GM21528 (cell line): Measurements from ENCODE around the gene PAQR7.
"Not testable (repeated sequence)": the region's sequence is repeated elsewhere in the genome, so short reads cannot be mapped to it uniquely, and the experiment has no call there.

Experiments
- ATAC-seq: cut with Tn5 transposase; IDR thresholded peaks from one replicate; pipeline ENCODE4 v1.9.1; 2021; ENCODE audit warnings: mild to moderate bottlenecking, moderate library complexity; ENCODE audit not compliant: unreplicated experiment, low FRiP score

PAQR7 gene

GRCh38 chr1:25858494-25858893, 17.0 kb downstream of the PAQR7 start:
- ATAC-seq, result no peak

GRCh38 chr1:25856856-25857255, 18.7 kb downstream of the PAQR7 start:
- no peak for ATAC-seq

DNA sequence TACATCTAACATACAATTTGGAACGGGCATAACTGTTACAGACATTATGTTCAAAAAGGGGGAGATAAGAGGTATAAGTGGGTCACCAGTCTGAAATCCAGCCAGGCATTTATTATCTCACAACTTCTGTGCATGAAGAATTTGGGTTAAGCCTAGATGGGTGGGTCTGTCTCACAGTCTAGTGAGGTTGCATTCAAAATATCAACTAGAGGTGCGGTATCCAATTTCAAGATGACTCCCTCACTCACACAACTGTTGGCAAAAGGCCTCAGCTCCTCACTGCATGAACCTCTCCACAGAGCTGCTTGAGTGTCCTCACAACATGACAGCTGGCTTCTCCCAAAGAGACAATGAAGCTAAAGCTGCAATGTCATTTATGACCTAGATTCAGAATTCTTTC, 21.0 kb downstream of the PAQR7 start:
- ATAC-seq, result no peak

DNA sequence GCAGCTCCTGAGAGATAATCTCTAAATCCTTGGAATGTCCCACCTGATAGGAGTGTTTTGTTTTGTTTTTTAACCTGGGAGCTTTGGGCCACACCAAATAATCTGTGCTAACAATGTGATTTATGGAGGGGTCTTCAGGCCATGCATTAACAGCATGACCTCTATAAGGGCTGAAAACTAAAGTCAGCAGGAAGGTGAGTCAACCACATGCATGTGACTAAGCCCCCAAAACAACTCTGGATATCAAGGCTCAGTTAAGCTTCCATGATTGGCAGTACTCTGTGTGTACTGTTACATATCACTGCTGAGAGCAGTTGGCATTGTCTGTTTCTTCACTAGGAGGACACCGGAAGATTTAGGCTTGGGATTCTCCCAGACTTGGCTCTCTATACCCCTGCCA, 27.0 kb downstream of the PAQR7 start:
- ATAC-seq, result no peak

DNA sequence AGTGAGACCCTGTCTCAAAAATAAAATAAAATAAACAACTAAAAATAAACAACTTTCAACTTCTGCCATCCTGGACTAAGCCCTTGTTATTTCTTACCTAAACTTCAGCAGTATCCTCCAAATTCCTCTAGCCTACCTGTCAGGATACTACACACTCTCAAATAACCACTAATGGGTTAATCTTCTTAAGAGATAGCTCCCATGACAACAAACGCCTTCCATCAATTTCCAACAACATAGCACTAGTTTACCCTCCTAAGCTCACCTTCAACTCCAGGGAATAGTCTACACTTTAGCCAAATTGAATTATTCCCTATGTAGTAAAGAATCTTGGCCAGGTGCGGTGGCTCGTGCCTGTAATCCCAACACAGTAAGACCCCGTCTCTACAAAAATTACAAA, 27.6 kb downstream of the PAQR7 start:
- ATAC-seq, result no peak

GRCh38 chr1:25845664-25846063, 29.8 kb downstream of the PAQR7 start:
- ATAC-seq, result no peak

- no peak for ATAC-seq
These were observed 30.8 kb downstream of the PAQR7 start for GRCh38 chr1:25844536-25845337.

DNA sequence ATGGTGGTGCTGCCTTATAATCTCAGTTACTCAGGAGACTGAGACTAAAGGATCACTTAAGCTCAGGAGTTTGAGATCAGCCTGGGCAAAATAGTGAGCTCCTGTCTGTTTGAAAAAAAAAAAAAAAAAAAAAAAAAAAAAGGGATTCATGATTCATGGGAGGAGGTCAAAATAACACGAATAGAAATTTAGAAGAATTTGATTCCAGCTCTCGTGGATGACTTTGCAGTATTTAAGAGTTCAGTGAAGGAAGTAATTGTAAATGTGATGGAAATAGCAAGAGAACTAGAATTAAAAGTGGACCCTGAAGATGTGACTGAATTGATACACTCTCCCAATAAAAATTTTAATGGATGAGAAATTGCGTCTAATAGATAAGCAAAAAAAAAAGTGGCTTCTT, 32.0 kb downstream of the PAQR7 start:
- ATAC-seq, result no peak

DNA sequence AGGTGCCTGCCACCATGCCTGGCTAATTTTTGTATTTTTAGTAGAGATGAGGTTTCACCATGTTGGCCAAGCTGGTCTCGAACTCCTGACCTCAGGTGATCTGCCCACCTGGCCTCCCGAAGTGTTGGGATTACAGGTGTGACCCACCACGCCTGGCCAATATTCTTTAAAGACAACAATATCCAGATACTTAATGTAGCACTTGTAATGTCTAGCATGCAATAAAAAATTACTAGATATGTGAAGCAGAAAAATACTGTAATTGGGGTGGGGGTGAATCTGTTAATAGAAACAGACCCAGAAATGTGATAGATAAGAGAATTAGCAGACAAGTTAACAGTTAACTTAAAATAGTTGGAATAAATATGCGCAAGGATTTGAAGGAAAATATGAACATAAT, 35.7 kb downstream of the PAQR7 start:
- ATAC-seq, result not testable (repeated sequence)

- ATAC-seq, result no peak
These were observed 38.1 kb downstream of the PAQR7 start for GRCh38 chr1:25837262-25837875.

- no peak for ATAC-seq
These were observed 38.8 kb downstream of the PAQR7 start for GRCh38 chr1:25836695-25837094.

- ATAC-seq, result no peak
These were observed 40.6 kb downstream of the PAQR7 start for GRCh38 chr1:25834894-25835293.

DNA sequence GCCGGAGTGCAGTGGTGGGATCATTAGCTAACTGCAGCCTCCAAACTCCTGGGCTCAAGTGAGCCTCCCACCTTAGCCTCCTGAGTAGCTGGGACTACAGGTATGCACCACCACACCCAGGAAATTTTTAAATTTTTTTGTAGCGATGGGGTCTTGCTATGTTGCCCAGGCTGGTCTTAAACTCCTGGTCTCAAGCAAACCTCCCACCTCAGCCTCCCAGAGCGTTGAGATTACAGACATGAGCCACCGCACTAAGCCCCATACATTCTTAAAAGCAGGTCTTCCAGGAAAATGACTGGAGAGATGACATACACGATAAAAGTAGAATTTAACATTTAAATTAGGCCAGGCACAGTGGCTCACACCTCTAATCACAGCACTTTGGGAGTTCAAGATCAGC, 42.4 kb downstream of the PAQR7 start:
- no peak for ATAC-seq

GRCh38 chr1:25832336-25833037, 43.0 kb downstream of the PAQR7 start:
- no peak for ATAC-seq

DNA sequence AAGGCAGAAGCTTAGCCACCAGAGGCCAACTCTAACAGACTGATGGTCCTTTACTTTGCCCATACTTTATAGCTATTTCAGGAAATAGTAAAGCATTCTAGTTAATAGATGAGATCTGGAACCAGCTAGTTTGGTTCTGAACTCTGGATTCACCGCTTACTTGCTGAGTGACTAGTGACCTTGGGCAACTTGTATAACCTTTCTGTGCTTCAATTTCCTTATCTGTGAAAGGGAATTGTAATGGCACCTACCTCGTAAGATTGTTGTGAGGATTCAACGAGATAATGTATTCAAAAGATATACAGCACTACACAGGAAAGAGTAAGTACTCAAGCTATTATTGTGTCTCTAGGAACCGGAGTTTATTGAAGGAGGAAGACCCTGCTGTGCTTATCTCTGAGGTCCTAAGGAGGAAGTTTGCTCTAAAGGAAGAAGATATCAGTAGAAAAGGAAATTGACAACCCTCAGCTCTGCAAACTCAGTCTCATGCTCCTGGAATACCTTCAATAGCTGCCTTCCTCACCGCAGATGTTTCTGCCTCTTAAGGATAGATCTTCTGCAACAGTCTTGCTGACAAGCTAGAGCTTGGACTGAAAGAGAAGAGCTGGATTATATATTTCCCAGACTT, 43.8 kb downstream of the PAQR7 start:
- ATAC-seq, result no peak

DNA sequence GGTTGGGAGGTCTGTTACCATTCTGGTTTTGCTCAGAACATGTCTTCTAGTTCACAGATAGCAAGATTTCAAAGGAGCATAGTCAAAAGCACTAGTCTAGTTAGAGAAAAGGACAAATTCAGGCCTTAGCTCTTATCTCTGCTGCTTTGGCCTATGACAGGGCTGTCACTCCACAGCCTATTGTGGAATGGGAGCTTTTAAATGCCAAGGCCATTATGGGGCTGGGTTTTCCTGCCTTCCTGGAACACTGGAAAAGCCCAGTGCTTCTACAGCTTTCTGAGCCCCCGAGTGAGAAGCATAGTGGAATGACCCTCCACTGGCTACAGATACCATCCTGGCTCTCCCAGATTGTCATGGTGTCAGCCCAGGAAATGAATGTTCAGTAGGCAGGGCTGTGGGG, 46.5 kb downstream of the PAQR7 start:
- ATAC-seq, result no peak

- no peak for ATAC-seq
These were observed 47.0 kb downstream of the PAQR7 start for GRCh38 chr1:25828491-25828890.

DNA sequence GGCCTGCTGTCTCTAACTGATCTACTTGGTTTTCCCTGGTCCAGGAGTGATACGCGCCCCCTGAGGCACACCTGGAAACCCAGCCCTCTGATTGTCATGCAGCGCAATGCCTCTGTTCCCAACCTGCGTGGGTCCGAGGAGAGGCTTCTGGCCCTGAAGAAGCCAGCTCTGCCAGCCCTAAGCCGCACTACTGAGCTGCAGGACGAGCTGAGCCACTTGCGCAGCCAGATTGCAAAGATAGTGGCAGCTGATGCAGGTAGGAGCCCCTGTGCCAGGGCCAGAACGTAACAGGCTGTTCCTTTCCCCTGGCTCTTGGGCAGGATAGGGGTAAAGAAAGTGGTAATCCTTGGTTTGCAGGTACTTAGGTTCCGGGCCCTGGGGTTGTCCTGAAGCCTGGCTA, 48.9 kb downstream of the PAQR7 start:
- ATAC-seq, result no peak

- no peak for ATAC-seq
These were observed 49.9 kb downstream of the PAQR7 start for GRCh38 chr1:25825605-25826004.

GRCh38 chr1:25821630-25822091, 53.8 kb downstream of the PAQR7 start:
- ATAC-seq, result no peak

DNA sequence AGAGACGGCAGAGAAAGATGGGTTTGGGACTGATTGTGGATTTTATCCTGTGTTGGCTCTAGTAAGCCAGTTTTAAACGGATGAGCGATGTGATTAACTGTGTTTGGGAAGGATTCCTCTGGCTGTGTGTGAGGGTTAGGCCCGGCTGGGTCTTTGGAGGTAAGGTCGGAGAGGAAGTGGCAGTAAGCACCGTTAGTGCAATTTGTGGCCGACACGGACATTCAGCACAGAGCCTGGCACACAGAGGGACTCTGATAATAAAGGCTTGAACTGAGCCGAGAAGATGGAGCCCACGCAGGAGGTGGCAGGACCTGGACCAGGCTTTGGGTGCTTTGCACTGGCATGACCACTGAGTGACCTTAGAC, 54.4 kb downstream of the PAQR7 start:
- no peak for ATAC-seq
